Measurements from ENCODE around the gene SSH2.
A peak's percentile ranks its signal among the peaks of the same experiment; 100 is the strongest.
"Not testable (repeated sequence)": the region's sequence is repeated elsewhere in the genome, so short reads cannot be mapped to it uniquely, and the experiment has no call there.

The SSH2 gene

DNA sequence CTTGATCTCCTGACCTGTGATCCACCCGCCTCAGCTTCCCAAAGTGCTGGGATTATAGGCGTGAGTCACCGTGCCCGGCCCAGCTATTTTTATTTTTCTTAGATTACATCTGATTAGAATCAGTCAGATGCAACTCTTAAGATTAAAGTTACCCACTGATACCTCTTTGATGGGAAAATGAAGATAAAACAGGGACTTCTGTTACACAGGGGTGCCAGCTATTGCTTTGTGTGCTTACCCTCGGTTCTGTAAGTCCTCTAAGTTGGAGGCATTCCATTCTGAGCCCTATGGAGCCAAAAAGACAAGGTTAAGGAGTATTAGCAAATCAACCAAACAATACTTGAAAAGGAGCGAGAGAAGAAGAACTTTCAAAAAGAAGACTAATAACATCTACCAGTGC, 274.7 kb downstream of the SSH2 start:
- DNase-seq, result no peak

GRCh38 chr17:29653995-29654714, 275.9 kb downstream of the SSH2 start:
- DNase-seq, result no peak

- no peak for DNase-seq
Observed at GRCh38 chr17:29652976-29653375, 277.1 kb downstream of the SSH2 start.

- DNase-seq, result not testable (repeated sequence)
Observed at GRCh38 chr17:29651913-29652312, 278.1 kb downstream of the SSH2 start.

DNA sequence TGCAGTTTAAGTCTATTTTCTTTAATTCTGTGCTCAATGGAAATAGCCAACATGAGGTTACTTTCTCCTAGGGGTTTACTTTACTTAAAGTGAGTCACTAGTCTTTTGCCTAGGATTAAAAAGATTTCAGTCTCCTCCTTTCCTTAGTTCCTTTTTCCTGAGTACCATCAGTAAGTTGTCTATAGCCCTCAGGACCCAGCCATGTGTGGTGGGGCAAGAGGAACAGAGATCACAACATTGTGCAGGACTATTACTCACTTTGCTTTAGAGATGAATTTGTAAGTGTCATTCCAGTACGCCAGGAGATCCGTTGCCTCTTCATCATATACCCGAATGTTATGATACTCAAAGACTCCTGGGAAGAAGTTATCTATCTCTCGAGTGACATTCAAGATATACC, 279.6 kb downstream of the SSH2 start:
- no peak for DNase-seq

GRCh38 chr17:29649359-29649758, 280.7 kb downstream of the SSH2 start:
- DNase-seq, result no peak

GRCh38 chr17:29648005-29648404, 282.0 kb downstream of the SSH2 start:
- no peak for DNase-seq

- no peak for DNase-seq
Observed at GRCh38 chr17:29645515-29646051, 284.4 kb downstream of the SSH2 start.

DNA sequence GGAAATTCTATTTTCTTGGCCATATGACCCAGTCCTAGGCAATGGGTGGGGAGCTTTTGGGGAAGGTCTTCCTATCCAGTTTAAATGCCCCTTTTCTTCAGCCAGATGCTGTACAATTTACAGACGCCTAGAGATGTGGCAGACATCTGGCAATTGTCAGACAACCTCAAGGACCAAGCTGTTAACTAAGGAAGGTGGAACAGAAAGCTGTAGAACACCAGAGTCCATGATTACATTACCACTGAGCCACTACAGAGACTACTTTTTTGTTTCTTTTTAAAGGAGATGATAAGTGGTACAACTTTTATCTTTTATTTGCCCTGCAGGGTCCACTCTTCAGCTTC, 286.2 kb downstream of the SSH2 start:
- DNase-seq, result no peak

DNA sequence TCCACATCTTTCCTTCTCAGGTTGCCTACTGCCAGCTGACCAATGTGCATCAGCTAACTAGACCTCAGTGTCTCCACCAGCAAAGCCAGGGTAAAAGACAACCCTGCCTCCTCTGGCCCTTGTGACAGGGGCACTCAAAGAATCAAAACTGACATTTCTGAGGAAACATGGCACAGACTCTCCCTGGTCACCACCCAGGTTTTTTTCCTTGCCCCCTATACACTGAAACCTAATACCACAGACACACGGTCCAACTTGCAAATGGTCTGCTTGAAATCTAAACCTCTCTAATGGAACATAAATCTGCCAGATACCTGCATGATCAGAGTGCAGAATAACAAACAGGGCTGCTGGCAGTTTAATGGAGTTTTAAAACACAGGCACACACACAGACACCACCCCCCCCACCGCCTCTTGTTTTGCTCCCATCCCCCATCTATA, 287.8 kb downstream of the SSH2 start:
- no peak for DNase-seq

- DNase-seq, result no peak
Observed at GRCh38 chr17:29640981-29641642, 288.9 kb downstream of the SSH2 start.

DNA sequence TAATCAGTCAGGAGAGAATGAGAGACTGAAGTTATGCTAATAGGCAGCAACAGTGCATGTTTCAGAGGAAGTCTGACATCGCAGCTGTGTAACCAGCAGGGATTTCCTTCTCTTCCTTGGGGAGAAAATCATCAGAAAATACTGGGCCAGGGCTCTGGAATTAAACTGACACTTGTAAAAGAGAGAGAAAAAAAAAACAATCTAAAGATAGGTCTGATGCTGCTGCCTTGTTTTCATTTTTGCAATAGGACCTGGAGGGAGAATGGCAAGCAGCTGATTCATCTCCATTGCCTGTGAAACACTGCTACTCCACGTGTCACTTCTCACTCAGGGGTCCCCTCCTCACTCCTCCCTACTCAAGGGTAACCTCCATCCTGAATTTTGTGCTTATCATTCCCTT, 289.6 kb downstream of the SSH2 start:
- DNase-seq, result no peak

- DNase-seq, result no peak
Observed at GRCh38 chr17:29633886-29634285, 296.1 kb downstream of the SSH2 start.

DNA sequence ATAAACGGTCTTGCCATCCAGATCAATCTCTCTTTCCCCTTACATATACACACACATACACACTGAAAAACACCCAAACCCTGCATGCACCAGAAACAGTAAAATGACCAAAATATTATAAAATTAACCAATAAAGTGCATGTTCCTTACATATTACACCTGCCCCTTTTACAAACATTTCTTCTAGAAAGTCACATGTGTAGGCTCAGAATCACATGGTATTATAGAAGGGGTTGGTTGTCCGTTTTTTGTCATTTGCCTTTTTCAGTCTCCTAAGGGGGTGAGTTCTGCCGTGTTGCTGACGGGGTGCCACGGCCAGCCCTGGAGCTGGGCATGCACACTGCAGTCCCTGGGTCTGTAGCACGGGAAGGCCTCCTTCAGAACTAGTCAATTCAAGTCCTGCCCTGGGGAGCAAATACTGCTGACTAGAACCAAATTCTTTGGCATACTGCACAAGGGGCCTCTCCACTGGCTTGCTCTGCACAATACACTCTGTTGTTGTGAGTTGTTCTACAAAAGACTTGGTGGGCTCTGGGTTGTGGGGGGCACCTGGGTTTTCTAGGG, 299.3 kb downstream of the SSH2 start:
- DNase-seq, result no peak

- DNase-seq, result no peak
Observed at GRCh38 chr17:29629839-29630238, 300.2 kb downstream of the SSH2 start.

GRCh38 chr17:29628644-29629043, 301.4 kb downstream of the SSH2 start:
- no peak for DNase-seq

- DNase-seq, result no peak
Observed at GRCh38 chr17:29627951-29628350, 302.1 kb downstream of the SSH2 start.

DNA sequence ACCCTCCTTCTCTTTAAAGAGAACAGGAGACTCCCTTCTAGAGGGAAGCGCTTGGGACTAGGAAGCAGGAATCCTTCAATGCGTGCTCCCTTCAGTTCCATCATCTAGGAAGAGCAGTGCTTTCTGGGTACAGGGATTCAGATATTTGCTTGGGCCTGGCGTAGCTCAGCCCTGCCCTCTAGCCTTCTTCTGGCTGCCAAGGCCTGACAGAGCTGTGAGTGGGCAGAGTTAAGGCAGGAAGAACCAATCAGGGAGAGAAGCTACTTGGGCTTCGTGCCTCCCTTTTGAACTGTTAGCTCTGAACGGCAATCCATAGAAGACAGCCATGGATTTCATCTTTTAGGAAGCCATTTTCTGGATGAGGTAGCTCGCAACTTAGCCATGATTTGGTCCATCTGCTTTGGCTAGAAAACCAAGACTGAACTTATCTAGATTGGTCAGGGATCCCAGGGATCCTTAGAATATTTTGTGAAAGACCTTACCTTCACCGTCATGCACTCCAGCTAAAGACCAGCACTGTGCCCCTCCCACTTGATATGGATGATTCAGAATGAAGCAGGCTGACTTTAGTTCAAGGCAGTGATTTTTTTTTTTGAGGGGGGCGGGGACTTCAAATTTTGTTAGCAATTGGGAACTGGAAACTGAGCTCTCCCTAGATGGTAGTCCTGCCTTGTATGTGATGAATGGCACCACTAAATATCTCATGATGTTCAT, 304.8 kb downstream of the SSH2 start:
- DNase-seq, result no peak

GRCh38 chr17:29624586-29624985, 305.4 kb downstream of the SSH2 start:
- DNase-seq, result no peak

GRCh38 chr17:29623283-29623647, 306.8 kb downstream of the SSH2 start:
- no peak for DNase-seq

GRCh38 chr17:29622337-29623282, 307.4 kb downstream of the SSH2 start, which contains the start of gene CORO6:
Gene CORO6 (minus strand): TSS chr17:29622912. CDS start chr17:29621421, 1,491 bp downstream.
- peak; percentile 42 for DNase-seq

DNA sequence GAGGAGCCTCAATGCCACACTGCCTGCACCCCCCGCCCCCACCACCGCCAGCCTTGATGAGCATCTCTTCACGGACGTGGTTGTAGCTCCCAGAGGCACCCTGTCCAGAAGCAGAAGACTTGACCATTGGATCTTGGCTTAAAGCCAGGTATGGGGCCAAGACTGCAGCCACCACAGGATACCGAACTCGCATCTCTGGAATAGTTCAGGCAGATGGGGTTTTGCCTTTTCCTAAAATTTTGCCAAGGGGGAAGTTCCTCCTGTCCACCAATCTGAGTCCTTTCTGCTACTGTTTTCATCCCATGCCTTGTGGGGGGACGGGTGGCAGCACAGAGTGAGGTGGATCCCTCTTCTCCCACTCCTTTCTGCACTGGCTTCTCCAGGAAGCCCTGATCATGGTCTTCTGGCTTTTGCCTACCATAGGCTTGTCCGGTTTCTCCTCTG, 308.3 kb downstream of the SSH2 start:
- no peak for DNase-seq

Measured in NCI-H774 (cell line).